Thoracic aorta (tissue), 2 donors: ENCODE measurements around the gene CTNNBL1. TPM values are rescaled to one million over a fixed set of nuclear protein-coding genes. Genes with fewer than 3 reads are reported as not detected.
"Not testable (repeated sequence)": the region's sequence is repeated elsewhere in the genome, so short reads cannot be mapped to it uniquely, and the experiment has no call there.

Source experiments
- ATAC-seq: fragments of 150-250 bp; one replicate; pipeline ENCODE4 v1.8.0; 2017; ENCODE audit warnings: low read depth; ENCODE audit not compliant: insufficient number of reproducible peaks, low FRiP score
- DNase-seq: peaks from one replicate; pipeline ENCODE4 v3.0.0-alpha.2; 2020; ENCODE audit warnings: low spot score
- H3K27ac ChIP-seq, 2 donors: fragments of 200-600 bp; sonication (generic); 1 replicate in 1 of 2; 2 replicates in 1 of 2; pipeline ENCODE4 v1.5.1; 2016; ENCODE audit warnings: mild to moderate bottlenecking in 2 of 2, moderate library complexity in 2 of 2
- H3K27me3 ChIP-seq: fragments of 200-600 bp; sonication (generic); replicated peaks from 2 replicates; pipeline ENCODE4 v1.6.0; 2016; ENCODE audit warnings: mild to moderate bottlenecking; ENCODE audit not compliant: insufficient read depth
- H3K36me3 ChIP-seq: fragments of 200-600 bp; sonication (generic); one replicate; pipeline ENCODE4 v1.5.1; 2016
- H3K4me1 ChIP-seq, 2 donors: fragments of 200-600 bp; sonication (generic); 1 replicate in 1 of 2; 2 replicates in 1 of 2; pipeline versions ENCODE4 v1.5.1 to v1.6.0; 2016; ENCODE audit warnings: low read depth in 2 of 2, mild to moderate bottlenecking in 1 of 2; ENCODE audit not compliant: control insufficient read depth in 1 of 2
- H3K4me3 ChIP-seq: fragments of 200-600 bp; sonication (generic); 2 replicates; pipeline ENCODE4 v1.5.1; 2016; ENCODE audit warnings: mild to moderate bottlenecking
- H3K9me3 ChIP-seq: fragments of 200-600 bp; sonication (generic); 2 replicates; pipeline ENCODE4 v1.5.1; 2016
- CTCF ChIP-seq: fragments of 200-600 bp; sonication (generic); IDR thresholded peaks from one replicate; pipeline ENCODE4 v1.5.1; 2019; ENCODE audit warnings: antibody characterized with exemption
- total RNA-seq, 2 donors: library from RNA; depleted of rRNA; stranded (reverse); fragments of >200 nt; gene quantifications; one replicate each; pipeline versions ENCODE4 v1.1.0 to v1.2.3, GENCODE V29; 2016

Gene CTNNBL1
- total RNA-seq, 2 donors from 2014 or later, result 22.6 to 34.3 TPM

GRCh38 chr20:37697314-37697713, 3.5 kb downstream of the CTNNBL1 start:
- H3K4me1 ChIP-seq, result peaks cover 18 to 26% of the 10 kb centered on the region in 2 donors
- no peaks in the 10 kb centered on the region for H3K27me3 ChIP-seq
- no peak for ATAC-seq
- no peak for TF ChIP-seq CTCF
- no peaks in the 10 kb centered on the region for H3K36me3 ChIP-seq
- H3K27ac ChIP-seq, result no peak overlapping the region
- DNase-seq, result no peak
- H3K4me3 ChIP-seq, result no peak overlapping the region
- H3K9me3 ChIP-seq, result no peaks in the 10 kb centered on the region

- no peak overlapping the region for H3K27ac ChIP-seq
- H3K27me3 ChIP-seq, result no peaks in the 10 kb centered on the region
- DNase-seq (no peak), ATAC-seq (no peak)
- H3K4me3 ChIP-seq, result no peak overlapping the region
- no peaks in the 10 kb centered on the region for H3K36me3 ChIP-seq
- H3K4me1 ChIP-seq, result peaks cover 18 to 26% of the 10 kb centered on the region in 2 donors
- no peaks in the 10 kb centered on the region for H3K9me3 ChIP-seq
- TF ChIP-seq CTCF, result no peak
Measured at GRCh38 chr20:37699202-37699601, 5.4 kb downstream of the CTNNBL1 start.

GRCh38 chr20:37700301-37700700, 6.5 kb downstream of the CTNNBL1 start:
- no peak for TF ChIP-seq CTCF
- ATAC-seq, result no peak
- no peak for DNase-seq
- no peaks in the 10 kb centered on the region for H3K27me3 ChIP-seq
- no peak overlapping the region for H3K27ac ChIP-seq
- H3K9me3 ChIP-seq, result no peaks in the 10 kb centered on the region
- H3K4me3 ChIP-seq, result no peak overlapping the region
- H3K4me1 ChIP-seq, result peaks cover 8 to 16% of the 10 kb centered on the region in 2 donors
- no peaks in the 10 kb centered on the region for H3K36me3 ChIP-seq

- not testable (repeated sequence) for H3K36me3 ChIP-seq, H3K4me3 ChIP-seq, H3K27me3 ChIP-seq, ATAC-seq, H3K9me3 ChIP-seq, H3K27ac ChIP-seq, DNase-seq, H3K4me1 ChIP-seq
Measured at GRCh38 chr20:37701676-37702075, 7.8 kb downstream of the CTNNBL1 start.

GRCh38 chr20:37702403-37703034, 8.7 kb downstream of the CTNNBL1 start:
- ATAC-seq (no peak), DNase-seq (no peak)
- H3K4me3 ChIP-seq, result no peak overlapping the region
- H3K27ac ChIP-seq, result no peak overlapping the region
- no peaks in the 10 kb centered on the region for H3K9me3 ChIP-seq
- peaks cover 4 to 8% of the 10 kb centered on the region in 2 donors for H3K4me1 ChIP-seq
- no peaks in the 10 kb centered on the region for H3K27me3 ChIP-seq
- TF ChIP-seq CTCF, result no peak
- no peaks in the 10 kb centered on the region for H3K36me3 ChIP-seq
